GM21390 (cell line): ENCODE data around the gene GRPR.
"Not testable (repeated sequence)": the region's sequence is repeated elsewhere in the genome, so short reads cannot be mapped to it uniquely, and the experiment has no call there.

ENCODE experiments used
- ATAC-seq: cut with Tn5 transposase; IDR thresholded peaks from one replicate; pipeline ENCODE4 v1.9.1; 2021; ENCODE audit not compliant: unreplicated experiment

GRPR gene

DNA sequence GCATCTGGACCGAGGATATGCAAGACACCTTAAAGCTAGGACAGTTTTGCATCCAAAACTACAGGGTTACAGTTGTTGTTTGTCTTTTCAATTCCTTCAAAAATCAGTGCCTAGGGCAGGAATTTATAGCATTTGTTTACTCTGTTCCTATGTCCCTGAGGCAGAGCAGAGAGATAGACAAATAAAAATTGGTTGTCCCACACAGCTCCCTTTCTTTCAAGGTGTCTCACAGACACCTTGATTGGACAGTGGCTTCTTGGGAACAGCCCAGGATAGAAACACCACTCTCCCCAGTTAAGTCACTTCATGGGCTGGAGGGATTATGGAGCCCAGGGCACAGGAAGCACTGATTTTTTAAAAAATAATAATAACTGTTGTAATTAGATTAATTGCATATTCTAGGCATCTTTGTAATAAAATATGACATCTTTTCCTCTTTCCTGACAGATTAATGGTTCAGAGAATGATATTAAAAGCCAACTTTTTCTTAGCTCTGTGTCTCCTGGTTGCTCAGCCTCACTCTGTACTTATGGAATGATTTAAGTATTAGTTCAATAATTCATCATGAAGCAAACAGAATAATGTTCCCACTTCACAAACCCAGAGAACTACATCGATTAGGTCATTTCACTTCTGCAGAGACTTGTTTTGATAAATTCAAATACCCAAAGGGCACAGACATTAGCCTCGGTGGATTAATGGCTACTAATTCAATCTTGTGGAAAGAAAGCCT is 52.1 kb downstream of the GRPR start:
- no peak for ATAC-seq

DNA sequence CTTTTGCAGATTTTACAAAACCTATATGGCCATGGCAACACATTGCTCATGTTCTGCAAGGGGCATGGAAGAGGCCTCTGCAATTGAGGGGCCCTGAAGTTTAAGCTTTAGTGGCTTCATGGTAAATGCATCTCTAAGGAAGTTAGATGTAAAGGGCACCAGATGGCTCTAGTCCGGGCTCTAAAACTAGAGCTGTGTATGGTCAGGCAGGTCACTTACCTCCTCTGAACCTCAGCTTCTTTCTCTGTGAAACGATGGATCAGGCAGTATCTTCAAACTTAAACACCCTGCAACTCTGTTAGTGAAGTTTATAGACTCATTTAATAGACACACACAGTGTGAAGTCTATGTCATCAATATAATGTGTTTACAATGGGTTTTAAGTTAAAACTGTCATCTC is 53.9 kb downstream of the GRPR start:
- no peak for ATAC-seq

DNA sequence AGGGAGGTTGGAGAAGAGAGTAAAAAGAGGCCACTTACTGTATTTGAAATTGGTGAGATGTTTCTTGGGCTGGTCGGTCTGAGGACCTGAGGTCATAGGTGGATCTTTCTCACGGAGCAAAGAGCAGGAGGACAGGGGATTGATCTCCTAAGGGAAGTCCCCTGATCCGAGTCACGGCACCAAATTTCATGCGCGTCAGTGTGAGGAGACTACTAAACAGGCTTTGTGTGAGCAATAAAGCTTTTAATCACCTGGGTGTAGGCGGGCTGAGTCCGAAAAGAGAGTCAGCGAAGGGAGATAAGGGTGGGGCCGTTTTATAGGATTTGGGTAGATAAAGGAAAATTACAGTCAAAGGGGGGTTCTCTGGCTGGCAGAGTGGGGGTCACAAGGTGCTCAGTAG is 60.5 kb downstream of the GRPR start:
- ATAC-seq = not testable (repeated sequence)

DNA sequence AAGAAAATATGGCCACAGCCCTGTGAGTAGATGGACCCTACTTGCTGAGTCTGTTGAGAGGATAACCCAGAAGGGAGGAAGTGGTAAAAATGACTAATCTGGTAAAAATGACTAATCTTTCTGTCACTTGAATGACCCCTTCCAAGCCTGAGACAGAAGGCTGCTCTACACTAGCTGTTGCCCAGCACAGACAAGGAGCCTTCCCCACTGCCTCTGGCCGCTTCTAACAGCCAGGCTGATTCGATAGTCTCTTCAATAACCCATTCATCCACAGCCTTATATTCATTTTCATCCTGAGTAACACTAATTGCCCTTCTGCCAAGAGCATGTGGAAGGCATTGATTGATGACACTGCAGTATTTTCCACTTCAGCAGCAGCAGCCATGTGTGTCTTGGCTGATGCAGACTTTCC is 62.4 kb downstream of the GRPR start:
- ATAC-seq = peak; percentile 99

DNA sequence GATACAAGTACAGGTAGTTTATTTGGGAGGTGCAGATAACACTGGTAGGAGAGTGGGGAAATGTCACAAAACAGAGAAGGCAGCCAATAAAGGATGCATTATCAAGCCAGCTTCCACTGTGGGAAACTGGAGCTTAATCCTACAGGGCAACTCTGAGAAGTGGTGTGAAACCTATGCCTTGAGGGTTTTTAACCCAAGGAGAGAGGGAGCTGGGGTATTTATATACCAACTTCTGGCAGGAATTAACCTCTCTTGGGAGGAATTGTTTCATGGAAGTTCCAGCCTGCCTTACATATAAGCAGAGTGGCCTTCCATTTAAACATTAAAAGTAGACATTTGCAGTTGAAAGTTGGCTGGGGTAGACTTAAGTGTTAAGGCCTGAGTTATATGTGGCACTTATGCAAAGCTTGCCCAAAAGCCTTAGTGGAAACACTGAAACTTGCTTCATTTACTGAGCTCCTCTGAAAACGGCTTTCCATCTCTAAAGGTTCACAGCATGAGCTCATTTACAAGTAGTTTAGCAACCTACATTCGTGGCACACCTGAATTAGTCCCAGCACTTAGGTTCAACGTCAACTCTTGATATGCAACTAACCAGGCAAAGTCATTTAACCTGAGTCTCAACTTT is 63.1 kb downstream of the GRPR start:
- ATAC-seq = no peak

DNA sequence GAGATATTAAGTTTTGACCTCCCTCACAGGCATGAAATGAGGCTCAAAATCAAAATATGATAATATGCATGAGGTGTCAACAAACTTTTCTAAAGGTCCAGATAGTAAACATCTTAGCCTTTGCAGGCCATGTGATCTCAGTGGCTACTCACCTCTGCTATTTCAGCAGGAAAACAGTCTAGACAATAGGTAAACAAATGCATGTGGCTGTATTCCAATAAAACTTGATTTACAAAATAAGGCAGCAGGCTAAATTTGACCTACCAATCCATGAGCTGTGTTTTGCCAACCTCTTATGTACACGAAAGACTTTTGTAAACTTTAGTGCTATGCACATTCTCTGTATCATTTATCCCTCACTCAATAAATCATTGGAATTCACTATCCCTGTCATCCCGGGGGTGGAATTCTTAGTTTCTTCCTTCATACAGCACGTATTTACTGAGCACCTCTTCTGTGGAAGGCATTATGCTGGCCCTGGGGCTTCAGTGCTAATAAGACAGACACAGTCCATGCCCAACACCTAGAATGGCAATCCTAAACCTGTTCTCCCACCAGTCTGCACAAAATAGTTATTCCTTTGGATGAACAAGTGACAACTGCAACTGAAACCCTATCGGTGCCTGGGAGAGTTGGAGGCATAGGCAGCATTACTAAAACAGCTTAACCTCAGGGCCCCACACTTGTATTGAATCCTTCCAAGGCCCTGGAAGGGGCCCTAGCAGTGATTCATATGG is 63.8 kb downstream of the GRPR start:
- no peak for ATAC-seq

DNA sequence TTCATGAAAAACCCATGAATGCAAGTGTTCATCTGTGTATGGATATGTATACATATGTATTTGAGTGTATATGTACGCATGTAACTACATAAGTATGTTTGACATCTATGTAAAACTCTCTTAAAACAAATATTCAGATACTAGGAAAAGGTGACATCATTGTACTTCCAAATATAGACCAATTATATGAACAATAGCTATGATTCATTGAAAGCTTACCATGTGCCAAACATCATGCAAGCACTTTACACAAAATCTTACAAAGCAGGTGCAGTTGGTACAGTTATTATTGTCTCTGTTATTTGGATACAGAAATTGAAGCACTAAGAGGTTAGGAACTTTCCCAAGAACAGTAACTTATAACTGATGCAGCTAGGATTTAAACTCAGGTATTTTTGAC is 65.3 kb downstream of the GRPR start:
- no peak for ATAC-seq

DNA sequence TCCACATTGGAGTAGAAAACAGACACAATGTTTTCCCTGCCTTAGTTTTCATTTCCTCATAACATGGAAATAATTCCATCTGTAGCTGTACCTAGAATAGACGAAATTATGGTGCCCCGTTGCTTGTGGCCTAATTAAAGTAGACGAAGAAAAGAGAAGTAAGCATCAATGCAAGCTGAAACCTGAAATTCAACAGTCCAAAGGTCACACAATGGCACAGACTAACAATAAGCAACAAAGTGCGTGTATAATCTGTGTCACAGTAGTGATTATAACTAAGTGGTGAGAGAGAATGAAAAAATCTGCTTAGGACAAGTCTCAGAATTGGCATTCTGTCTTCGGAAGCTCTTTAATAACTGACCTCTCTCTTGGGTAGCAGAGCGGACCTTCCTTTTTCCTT is 68.2 kb downstream of the GRPR start:
- no peak for ATAC-seq

DNA sequence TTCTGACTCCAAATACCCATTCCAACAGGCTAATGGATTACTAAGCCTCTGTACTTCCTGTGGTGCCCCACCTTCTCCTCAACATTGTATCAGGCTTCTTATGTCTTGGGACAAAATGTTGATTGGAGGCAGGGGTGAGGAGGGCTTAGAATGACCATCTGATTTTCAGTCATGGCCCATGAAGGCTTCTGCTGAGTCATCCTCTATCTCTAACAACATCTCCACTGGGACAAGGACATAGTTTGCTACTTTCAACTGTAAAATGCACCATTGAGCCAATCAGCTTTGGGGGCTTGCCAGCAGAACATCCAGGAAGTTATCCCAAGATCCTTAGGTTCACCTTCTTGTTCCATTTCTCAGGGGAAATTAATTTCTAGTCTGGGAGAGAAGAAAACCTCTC is 73.5 kb downstream of the GRPR start:
- no peak for ATAC-seq

DNA sequence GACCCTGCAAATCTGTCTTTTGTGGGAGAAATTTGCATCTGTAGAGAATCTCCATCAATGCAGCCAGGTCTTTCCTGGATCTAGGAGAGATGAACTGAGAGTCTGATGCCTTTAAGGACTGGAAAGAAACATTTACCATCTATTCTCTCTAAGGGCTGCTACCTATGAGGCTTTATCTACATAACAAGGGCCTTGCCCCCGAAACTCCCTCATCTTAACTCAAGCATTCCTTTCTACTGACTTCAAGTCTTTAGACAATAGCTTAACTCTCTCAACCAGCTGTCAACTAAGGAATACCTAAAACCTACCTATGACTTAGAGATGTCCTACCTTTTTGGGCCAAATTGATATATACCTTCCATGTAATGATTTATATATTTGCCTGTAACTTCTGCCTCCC is 76.0 kb downstream of the GRPR start:
- no peak for ATAC-seq

DNA sequence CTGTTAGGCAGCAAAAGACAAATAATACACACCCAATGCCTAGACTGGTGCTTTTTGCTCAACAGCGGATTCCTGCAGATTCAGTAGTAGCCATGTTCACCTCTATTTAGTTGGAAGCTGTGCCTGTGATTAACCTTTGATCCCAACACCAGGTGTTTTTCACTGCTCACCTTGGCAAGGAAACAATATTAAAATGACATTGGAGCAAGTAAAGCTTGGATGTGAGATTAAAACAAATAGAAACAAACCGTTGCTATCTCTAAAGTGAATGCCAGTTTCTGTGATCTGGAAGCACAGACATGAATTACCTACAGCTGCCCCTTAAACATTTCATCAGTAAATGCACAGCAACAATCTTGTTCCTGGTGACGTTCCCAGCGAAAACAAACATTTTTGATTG is 79.6 kb downstream of the GRPR start:
- ATAC-seq = no peak
